Measurements from ENCODE around the gene GPR108. TPM values are rescaled to one million over a fixed set of nuclear protein-coding genes. Genes with fewer than 3 reads are reported as not detected.
A peak's percentile ranks its signal among the peaks of the same experiment; 100 is the strongest.
"Not testable (repeated sequence)": the region's sequence is repeated elsewhere in the genome, so short reads cannot be mapped to it uniquely, and the experiment has no call there.

Gene GPR108
- total and polyA plus RNA-seq, 7 experiments from 2014 or later = 36.1 to 96.5 (median 66.1) TPM

DNA sequence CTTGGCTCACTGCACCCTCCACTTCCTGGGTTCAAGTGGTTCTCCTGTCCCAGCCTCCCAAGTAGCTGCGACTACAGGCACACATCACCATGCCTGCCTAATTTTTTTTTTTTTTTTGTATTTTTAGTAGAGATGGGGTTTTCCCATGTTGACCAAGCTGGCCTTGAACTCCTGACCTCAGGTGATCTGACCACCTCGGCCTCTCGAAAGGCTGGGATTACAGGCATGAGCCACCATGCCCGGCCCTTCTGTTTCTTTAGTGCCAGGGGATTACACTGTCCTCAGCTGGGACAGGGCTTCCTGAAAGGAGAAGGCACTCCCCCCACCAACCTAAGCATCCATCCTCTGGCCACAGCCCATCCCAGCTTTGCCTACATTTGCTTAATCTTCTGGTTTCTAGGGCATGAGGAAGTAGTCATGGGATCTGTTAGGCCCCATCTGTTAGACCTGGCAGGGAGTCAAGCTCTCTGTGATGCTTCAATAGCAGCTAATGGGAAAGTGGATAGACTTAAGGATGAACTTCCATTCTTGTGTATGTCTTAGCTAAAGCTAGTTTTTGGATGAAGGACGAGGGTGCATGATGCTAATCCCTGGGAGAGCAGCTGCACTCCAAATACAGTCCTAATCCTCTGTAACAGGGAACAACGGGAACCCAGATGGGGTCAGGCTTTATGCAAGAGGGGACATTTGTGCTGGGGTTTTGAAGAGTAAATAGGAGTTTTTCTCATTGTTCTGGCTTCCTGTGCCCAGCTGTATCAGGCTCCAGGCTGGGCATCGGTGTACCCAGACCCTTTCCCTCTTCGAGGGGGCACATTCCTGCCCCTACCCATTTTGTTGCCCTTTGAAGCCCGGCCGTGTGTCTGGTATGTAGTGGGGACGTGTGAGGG lies 37.7 kb upstream of the GPR108 start:
- ATAC-seq (no peak), DNase-seq (no peak)
- Mint-ChIP-seq H3K27me3 (no peaks in the 10 kb centered on the region), H3K27ac (peak overlapping the region in 8 of 9 donors; percentile 59 to 87 (median 74)), H3K36me3 (peaks cover 13 to 43% (median 26%) of the 10 kb centered on the region in 5 donors), H3K4me1 (peaks cover 42 to 74% (median 64%) of the 10 kb centered on the region in 7 donors), H3K9me3 (peaks cover 0 to 9% (median 0%) of the 10 kb centered on the region in 11 donors), H3K4me3 (peak overlapping the region; percentile 73 to 97 (median 88))
- H3K4me1 ChIP-seq (ENCODE audit: control insufficient read depth in 2 of 2, insufficient read depth in 2 of 2, low read length in 2 of 2) = peaks cover 17 to 39% of the 10 kb centered on the region in 2 donors
- no peaks in the 10 kb centered on the region for H3K27me3 ChIP-seq (ENCODE audit: control insufficient read depth in 2 of 2, insufficient read depth in 2 of 2, low read length in 2 of 2)
- intact Hi-C loops (cut with micrococcal nuclease) = no loop called here
- no peak overlapping the region for H3K4me3 ChIP-seq (ENCODE audit: low read length)
- ChIA-PET POLR2A (interaction anchor here (0.6 to 6.0 kb wide), 4 partner anchors 9 to 25 kb away, joined by 3 to 53 read pairs (median 4); no protein-coding TSS in a partner anchor), CTCF (interaction anchor here (1.8 kb wide), 1 partner anchor 28 kb away, joined by 5 read pairs; no protein-coding TSS in a partner anchor)
- peaks cover 0 to 45% (median 4%) of the 10 kb centered on the region in 3 experiments for H3K36me3 ChIP-seq (ENCODE audit: control insufficient read depth in 2 of 3, insufficient read depth in 3 of 3, low read length in 3 of 3)
- no peaks in the 10 kb centered on the region for H3K9me3 ChIP-seq (ENCODE audit: control insufficient read depth in 2 of 3, low read length in 3 of 3)
- H3K27ac ChIP-seq (ENCODE audit: low read depth, low read length) = peak overlapping the region; percentile 59

DNA sequence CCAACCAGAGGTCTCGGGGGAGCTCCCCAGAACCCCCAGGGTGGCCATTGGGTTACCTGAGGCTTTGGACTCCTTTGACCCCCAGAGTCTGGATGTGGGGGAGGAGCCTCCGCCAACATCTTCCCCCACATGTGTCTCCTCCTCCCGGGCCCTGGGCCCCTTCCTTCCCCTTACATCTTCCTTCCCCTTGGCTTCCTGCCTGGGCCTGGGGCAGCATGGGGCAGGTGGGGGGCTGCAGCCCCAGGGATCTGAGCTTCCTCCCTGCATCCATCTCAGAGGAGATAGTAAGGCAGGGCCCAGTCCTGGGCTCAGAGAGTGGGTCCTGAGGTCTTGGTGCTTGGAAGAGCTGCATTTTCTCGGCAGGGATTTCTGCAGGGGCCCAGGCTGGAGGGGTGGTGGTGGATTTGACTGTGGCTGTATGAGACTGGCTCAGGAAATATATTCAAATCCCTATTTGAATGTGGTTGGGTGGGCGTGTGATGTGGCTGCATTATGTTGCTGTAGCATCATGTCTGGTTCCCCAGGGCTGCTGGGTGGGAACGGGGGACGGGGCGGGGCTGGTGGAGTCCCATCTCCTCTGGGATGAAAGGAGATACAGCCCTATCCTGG lies 36.0 kb upstream of the GPR108 start:
- Mint-ChIP-seq H3K9me3 (peaks cover 0 to 9% (median 0%) of the 10 kb centered on the region in 11 donors), H3K4me1 (peaks cover 40 to 67% (median 61%) of the 10 kb centered on the region in 7 donors), H3K36me3 (peaks cover 13 to 42% (median 25%) of the 10 kb centered on the region in 5 donors), H3K27ac (peak overlapping the region; percentile 87 to 94 (median 91)), H3K4me3 (peak overlapping the region; percentile 91 to 98 (median 96)), H3K27me3 (no peaks in the 10 kb centered on the region)
- CTCF ChIA-PET = interaction anchor here (0.9 to 1.8 kb wide), 3 partner anchors 8 to 30 kb away, joined by 3 to 5 read pairs (median 5); no protein-coding TSS in a partner anchor
- H3K9me3 ChIP-seq (ENCODE audit: control insufficient read depth in 2 of 3, low read length in 3 of 3) = no peaks in the 10 kb centered on the region
- H3K4me1 ChIP-seq (ENCODE audit: control insufficient read depth in 2 of 2, insufficient read depth in 2 of 2, low read length in 2 of 2) = peaks cover 19 to 33% of the 10 kb centered on the region in 2 donors
- ATAC-seq (peak; percentile 35), DNase-seq (peak in 8 of 9 donors; percentile 38 to 63 (median 46))
- POLR2A ChIA-PET = interaction anchor here (0.7 to 6.0 kb wide), 10 partner anchors 9 to 90 kb away, joined by 3 to 53 read pairs (median 10); partner anchors contain the start of gene GPR108
- H3K27ac ChIP-seq (ENCODE audit: low read depth, low read length) = peak overlapping the region; percentile 92
- H3K4me3 ChIP-seq (ENCODE audit: low read length) = peak overlapping the region; percentile 96
- intact Hi-C loops (cut with micrococcal nuclease) = no loop called here
- H3K36me3 ChIP-seq (ENCODE audit: control insufficient read depth in 2 of 3, insufficient read depth in 3 of 3, low read length in 3 of 3) = peaks cover 0 to 44% (median 4%) of the 10 kb centered on the region in 3 experiments
- H3K27me3 ChIP-seq (ENCODE audit: control insufficient read depth in 2 of 2, insufficient read depth in 2 of 2, low read length in 2 of 2) = no peaks in the 10 kb centered on the region

DNA sequence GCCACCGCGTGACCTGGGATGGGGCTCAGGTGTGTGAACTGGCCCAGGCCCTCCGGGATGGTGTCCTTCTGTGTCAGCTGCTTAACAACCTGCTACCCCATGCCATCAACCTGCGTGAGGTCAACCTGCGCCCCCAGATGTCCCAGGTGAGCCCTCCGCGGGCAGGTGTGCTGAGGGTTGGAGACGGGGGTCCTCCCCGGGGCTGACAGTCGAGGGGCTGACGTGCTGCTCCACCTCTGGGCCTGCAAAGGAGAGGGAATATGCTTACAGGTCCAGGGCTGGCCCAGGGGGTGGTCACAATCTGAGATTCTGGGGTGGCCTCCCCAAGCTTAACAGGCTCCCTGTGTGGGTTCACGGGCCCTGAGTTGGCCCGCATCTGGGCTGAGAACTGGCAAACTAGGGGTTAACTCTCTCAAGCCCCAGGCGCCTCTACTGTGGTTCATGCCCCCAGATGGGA lies 35.5 kb upstream of the GPR108 start:
- H3K9me3 Mint-ChIP-seq = peaks cover 0 to 9% (median 0%) of the 10 kb centered on the region in 11 donors
- Histone ChIP-seq H3K4me3 (ENCODE audit: low read length) (peak overlapping the region; percentile 96), H3K27ac (ENCODE audit: low read depth, low read length) (peak overlapping the region; percentile 92), H3K9me3 (ENCODE audit: control insufficient read depth in 2 of 3, low read length in 3 of 3) (no peaks in the 10 kb centered on the region), H3K4me1 (ENCODE audit: control insufficient read depth in 2 of 2, insufficient read depth in 2 of 2, low read length in 2 of 2) (peaks cover 20 to 33% of the 10 kb centered on the region in 2 donors), H3K27me3 (ENCODE audit: control insufficient read depth in 2 of 2, insufficient read depth in 2 of 2, low read length in 2 of 2) (no peaks in the 10 kb centered on the region), H3K36me3 (ENCODE audit: control insufficient read depth in 2 of 3, insufficient read depth in 3 of 3, low read length in 3 of 3) (peaks cover 0 to 39% (median 4%) of the 10 kb centered on the region in 3 experiments)
- peaks cover 40 to 67% (median 61%) of the 10 kb centered on the region in 7 donors for H3K4me1 Mint-ChIP-seq
- intact Hi-C loops (cut with micrococcal nuclease) = loop anchor here (1.0 kb wide), 7 partner anchors 20 to 400 kb away; partner anchors contain the start of genes GPR108 (in 1 of the 2) and TRIP10 (in 1 of the 2)
- ATAC-seq = no peak
- H3K36me3 Mint-ChIP-seq = peaks cover 13 to 37% (median 25%) of the 10 kb centered on the region in 5 donors
- peak overlapping the region; percentile 91 to 98 (median 96) for H3K4me3 Mint-ChIP-seq
- CTCF ChIA-PET = interaction anchor here (0.9 to 2.3 kb wide), 6 partner anchors 9 to 35 kb away, joined by 3 to 10 read pairs (median 5); no protein-coding TSS in a partner anchor
- H3K27me3 Mint-ChIP-seq = no peaks in the 10 kb centered on the region
- peak overlapping the region; percentile 65 to 94 (median 91) for H3K27ac Mint-ChIP-seq
- POLR2A ChIA-PET = interaction anchor here (0.7 to 6.0 kb wide), 17 partner anchors 9 to 91 kb away, joined by 3 to 53 read pairs (median 4); partner anchors contain the start of gene GPR108
- DNase-seq = peak in 1 of 9 donors; percentile 21

DNA sequence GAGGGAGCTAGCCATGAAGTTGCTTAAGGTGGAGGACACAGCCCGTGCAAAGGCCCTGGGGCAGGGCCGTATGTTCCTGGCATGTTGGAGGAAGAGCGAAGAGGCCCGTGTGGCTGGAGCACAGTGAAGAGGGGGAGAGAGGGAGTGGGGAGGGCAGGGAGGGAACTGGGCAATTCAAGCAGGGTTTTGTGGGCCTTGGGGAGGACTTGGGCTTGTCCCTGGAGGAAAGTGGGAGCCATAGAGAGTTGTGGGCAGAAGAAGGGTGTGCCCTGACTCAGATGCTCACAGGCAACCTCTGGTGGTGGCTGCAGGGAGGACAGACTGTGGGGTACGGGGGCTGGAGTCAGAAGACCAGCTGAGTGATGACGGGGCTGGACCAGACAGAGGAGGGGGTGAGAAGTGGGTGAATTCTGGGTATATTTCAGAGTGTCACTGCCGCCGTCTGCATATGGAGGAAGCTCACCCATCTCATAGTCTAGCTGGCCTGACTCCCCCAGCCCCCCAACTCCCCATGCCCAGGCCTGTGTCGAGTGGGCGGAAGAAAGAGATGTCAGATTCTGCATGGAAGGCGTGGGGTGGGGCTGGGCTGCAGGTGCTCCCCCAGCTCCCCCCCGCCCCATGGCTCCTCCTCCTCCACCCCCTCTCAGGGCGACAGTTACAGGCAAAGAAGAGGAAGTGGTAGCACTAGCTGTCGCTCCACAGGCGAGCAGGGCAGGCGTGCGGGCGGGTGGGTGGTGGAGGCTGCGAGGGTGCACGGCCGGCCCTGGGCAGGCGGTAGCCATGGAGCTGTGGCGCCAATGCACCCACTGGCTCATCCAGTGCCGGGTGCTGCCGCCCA lies 34.9 kb upstream of the GPR108 start, which contains the start of gene VAV1:
TSS of gene VAV1 (plus strand) at position 681 of the 838 bp plus-strand sequence. CDS start at position 781, 100 bp downstream.
- peak; percentile 50 to 87 (median 81) for DNase-seq
- POLR2A ChIA-PET = interaction anchor here (0.7 to 6.0 kb wide), 15 partner anchors 10 to 92 kb away, joined by 3 to 53 read pairs (median 4); partner anchors contain the start of gene GPR108

DNA sequence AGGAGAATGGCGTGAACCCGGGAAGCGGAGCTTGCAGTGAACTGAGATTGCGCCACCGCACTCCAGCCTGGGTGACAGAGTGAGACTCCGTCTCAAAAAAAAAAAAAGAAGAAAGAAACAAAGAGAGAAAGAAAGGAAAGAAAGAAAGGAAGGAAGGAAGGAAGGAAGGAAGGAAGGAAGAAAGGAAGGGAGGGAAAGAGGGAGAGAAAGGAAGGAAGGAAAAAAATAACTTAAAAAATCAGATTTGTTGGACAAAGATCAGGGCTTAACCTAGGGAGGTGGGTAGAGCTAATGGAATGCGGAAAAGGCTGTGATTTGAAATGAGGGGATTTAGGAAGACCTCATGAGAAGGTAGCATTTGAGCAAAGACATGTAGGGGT lies 34.3 kb upstream of the GPR108 start:
- H3K4me1 ChIP-seq (ENCODE audit: control insufficient read depth in 2 of 2, insufficient read depth in 2 of 2, low read length in 2 of 2) = peaks cover 17 to 33% of the 10 kb centered on the region in 2 donors
- intact Hi-C loops (cut with micrococcal nuclease) = loop anchor here (1.0 kb wide), 7 partner anchors 18 to 398 kb away; partner anchors contain the start of genes GPR108 (in 1 of the 2) and TRIP10 (in 1 of the 2)

More for the DNA sequence above, 34.9 kb upstream of the GPR108 start, which contains the start of gene VAV1:
- no peaks in the 10 kb centered on the region for H3K27me3 Mint-ChIP-seq
- Histone ChIP-seq H3K4me3 (ENCODE audit: low read length) (peak within 1 kb of the TSS; percentile 96), H3K36me3 (ENCODE audit: control insufficient read depth in 2 of 3, insufficient read depth in 3 of 3, low read length in 3 of 3) (peaks cover 0 to 33% (median 4%) of the 10 kb centered on the region in 3 experiments), H3K27ac (ENCODE audit: low read depth, low read length) (peak within 1 kb of the TSS; percentile 92), H3K27me3 (ENCODE audit: control insufficient read depth in 2 of 2, insufficient read depth in 2 of 2, low read length in 2 of 2) (no peaks in the 10 kb centered on the region), H3K4me1 (ENCODE audit: control insufficient read depth in 2 of 2, insufficient read depth in 2 of 2, low read length in 2 of 2) (peaks cover 17 to 32% of the 10 kb centered on the region in 2 donors), H3K9me3 (ENCODE audit: control insufficient read depth in 2 of 3, low read length in 3 of 3) (no peaks in the 10 kb centered on the region)
- intact Hi-C loops (cut with micrococcal nuclease) = loop anchor here (1.0 kb wide), 7 partner anchors 19 to 399 kb away; partner anchors contain the start of genes GPR108 (in 1 of the 2) and TRIP10 (in 1 of the 2)
- peaks cover 0 to 9% (median 0%) of the 10 kb centered on the region in 11 donors for H3K9me3 Mint-ChIP-seq
- peak within 1 kb of the TSS; percentile 87 to 94 (median 91) for H3K27ac Mint-ChIP-seq
- peaks cover 36 to 68% (median 62%) of the 10 kb centered on the region in 7 donors for H3K4me1 Mint-ChIP-seq
- peaks cover 13 to 32% (median 22%) of the 10 kb centered on the region in 5 donors for H3K36me3 Mint-ChIP-seq
- CTCF ChIA-PET = interaction anchor here (0.9 to 2.3 kb wide), 4 partner anchors 19 to 34 kb away, joined by 5 to 10 read pairs (median 6); no protein-coding TSS in a partner anchor
- ATAC-seq = peak; percentile 68
- peak within 1 kb of the TSS; percentile 91 to 98 (median 96) for H3K4me3 Mint-ChIP-seq

More for the DNA sequence above, 34.3 kb upstream of the GPR108 start:
- peaks cover 13 to 26% (median 18%) of the 10 kb centered on the region in 5 donors for H3K36me3 Mint-ChIP-seq
- H3K9me3 Mint-ChIP-seq; H3K4me3 ChIP-seq (ENCODE audit: low read length); H3K9me3 ChIP-seq (ENCODE audit: control insufficient read depth in 2 of 3, low read length in 3 of 3); DNase-seq; H3K27me3 Mint-ChIP-seq; ATAC-seq; H3K27me3 ChIP-seq (ENCODE audit: control insufficient read depth in 2 of 2, insufficient read depth in 2 of 2, low read length in 2 of 2): not testable (repeated sequence)
- H3K4me1 Mint-ChIP-seq = peaks cover 36 to 66% (median 61%) of the 10 kb centered on the region in 7 donors
- ChIA-PET CTCF (interaction anchor here (1.5 to 2.3 kb wide), 2 partner anchors 29 to 33 kb away, joined by 7 to 10 read pairs; no protein-coding TSS in a partner anchor), POLR2A (interaction anchor here (1.0 to 6.0 kb wide), 6 partner anchors 10 to 34 kb away, joined by 3 to 53 read pairs (median 8); partner anchors contain the start of gene GPR108)
- peak overlapping the region; percentile 87 to 94 (median 91) for H3K27ac Mint-ChIP-seq
- Histone ChIP-seq H3K36me3 (ENCODE audit: control insufficient read depth in 2 of 3, insufficient read depth in 3 of 3, low read length in 3 of 3) (peaks cover 0 to 27% (median 4%) of the 10 kb centered on the region in 3 experiments), H3K27ac (ENCODE audit: low read depth, low read length) (peak overlapping the region; percentile 92)
- peak overlapping the region; percentile 64 to 96 (median 73) for H3K4me3 Mint-ChIP-seq
